Left lung (tissue), 10 donors: ENCODE results near the gene TMEM233. TPM values are rescaled to one million over a fixed set of nuclear protein-coding genes. Genes with fewer than 3 reads are reported as not detected.

Source experiments
- ATAC-seq: fragments of 200-7000 bp; cut with Tn5 transposase; one replicate; pipeline ENCODE4 v1.9.1; 2020; ENCODE audit warnings: moderate library complexity
- DNase-seq, 4 donors: peaks; one replicate each; pipeline ENCODE4 v3.0.0-alpha.2; 2013 to 2020
- H3K27ac ChIP-seq, 2 donors: fragments of 200-600 bp; sonication (generic) in 1 of 2; one replicate each; pipeline versions ENCODE4 v1.5.0 to v1.8.0; 2020 to 2021
- H3K27me3 ChIP-seq, 2 donors: fragments of 200-600 bp; sonication (generic) in 1 of 2; one replicate each; pipeline versions ENCODE4 v1.5.0 to v1.8.0; 2020 to 2021
- H3K36me3 ChIP-seq, 2 donors: fragments of 200-600 bp; sonication (generic) in 1 of 2; one replicate each; pipeline versions ENCODE4 v1.5.0 to v1.8.0; 2020 to 2021
- H3K4me1 ChIP-seq, 2 donors: fragments of 200-600 bp; one replicate each; pipeline ENCODE4 v1.8.0; 2021
- H3K4me3 ChIP-seq, 2 donors: fragments of 200-600 bp; sonication (generic) in 1 of 2; one replicate each; pipeline versions ENCODE4 v1.5.0 to v1.8.0; 2020 to 2021; ENCODE audit warnings: mild to moderate bottlenecking in 1 of 2
- H3K9me3 ChIP-seq, 2 donors: fragments of 200-600 bp; sonication (generic) in 1 of 2; one replicate each; pipeline versions ENCODE4 v1.5.0 to v1.8.0; 2020 to 2021
- intact Hi-C, 2 donors: fragments of 100-400 bp; cut with DNase I; formaldehyde crosslinking; loops; one replicate each; pipeline versions ENCODE4 v1.11.2 to v1.14.2; 2022
- polyA plus RNA-seq, 6 donors: library from polyadenylated mRNA; unstranded; fragments of 120-200 nt; gene quantifications; one replicate each; pipeline ENCODE4 v1.2.1, GENCODE V29; 2013; ENCODE audit not compliant: insufficient read length in 6 of 6
- total RNA-seq, 2 donors: library from RNA; stranded (reverse); fragmentation: NEBNext Ultra II Directional; extraction: Animal tissue kit (Norgen Biotek cat#: 25700); gene quantifications; one replicate each; pipeline ENCODE4 v1.2.1, GENCODE V29; 2021
- TF ChIP-seq, protein P1 (sequence below), 2 donors: fragments of 200-600 bp; sonication (generic) in 1 of 2; IDR thresholded peaks; one replicate each; pipeline versions ENCODE4 v1.5.0 to v1.8.0; 2021; ENCODE audit warnings: antibody characterized with exemption in 2 of 2
- donor health status: DM: no; HTN: yes; CAD: no.
- donor health status: DM: no; HTN: no; CAD: no.

The TMEM233 gene
- total and polyA plus RNA-seq, 8 donors: 0.79 to 2.7 (median 1.5) TPM

DNA sequence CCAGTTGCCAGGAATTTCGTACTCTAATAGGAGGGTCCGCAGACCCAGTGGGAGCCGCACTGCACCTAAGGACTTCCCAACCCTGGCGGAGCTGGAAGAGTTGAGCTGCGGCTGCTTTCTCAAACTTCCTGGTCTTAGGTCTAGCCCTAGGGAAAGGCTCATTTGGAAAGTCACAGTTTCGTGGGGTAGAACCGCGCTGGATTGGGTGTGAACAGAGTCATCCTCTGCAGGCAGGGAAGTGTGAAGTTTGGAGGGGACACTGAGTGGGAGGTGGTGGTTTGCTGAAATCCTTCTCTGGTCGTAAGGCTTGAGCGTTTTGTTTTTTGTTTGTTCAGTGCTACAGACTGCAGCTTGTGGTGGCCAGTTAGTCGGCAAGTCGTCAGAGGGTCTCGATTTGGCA is 93.2 kb downstream of the TMEM233 start:
- no peak overlapping the region for H3K4me3 ChIP-seq
- intact Hi-C loops: no loop called here
- H3K9me3 ChIP-seq: no peaks in the 10 kb centered on the region
- TF ChIP-seq, protein P1, sequence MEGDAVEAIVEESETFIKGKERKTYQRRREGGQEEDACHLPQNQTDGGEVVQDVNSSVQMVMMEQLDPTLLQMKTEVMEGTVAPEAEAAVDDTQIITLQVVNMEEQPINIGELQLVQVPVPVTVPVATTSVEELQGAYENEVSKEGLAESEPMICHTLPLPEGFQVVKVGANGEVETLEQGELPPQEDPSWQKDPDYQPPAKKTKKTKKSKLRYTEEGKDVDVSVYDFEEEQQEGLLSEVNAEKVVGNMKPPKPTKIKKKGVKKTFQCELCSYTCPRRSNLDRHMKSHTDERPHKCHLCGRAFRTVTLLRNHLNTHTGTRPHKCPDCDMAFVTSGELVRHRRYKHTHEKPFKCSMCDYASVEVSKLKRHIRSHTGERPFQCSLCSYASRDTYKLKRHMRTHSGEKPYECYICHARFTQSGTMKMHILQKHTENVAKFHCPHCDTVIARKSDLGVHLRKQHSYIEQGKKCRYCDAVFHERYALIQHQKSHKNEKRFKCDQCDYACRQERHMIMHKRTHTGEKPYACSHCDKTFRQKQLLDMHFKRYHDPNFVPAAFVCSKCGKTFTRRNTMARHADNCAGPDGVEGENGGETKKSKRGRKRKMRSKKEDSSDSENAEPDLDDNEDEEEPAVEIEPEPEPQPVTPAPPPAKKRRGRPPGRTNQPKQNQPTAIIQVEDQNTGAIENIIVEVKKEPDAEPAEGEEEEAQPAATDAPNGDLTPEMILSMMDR (IDR thresholded peaks at IDR 0.05): no peak
- no peaks in the 10 kb centered on the region for H3K27me3 ChIP-seq
- ATAC-seq (no peak), DNase-seq (no peak)
- H3K4me1 ChIP-seq: peaks cover 0 to 7% of the 10 kb centered on the region in 2 donors
- no peak overlapping the region for H3K27ac ChIP-seq
- peaks cover 0 to 25% of the 10 kb centered on the region in 2 donors for H3K36me3 ChIP-seq

DNA sequence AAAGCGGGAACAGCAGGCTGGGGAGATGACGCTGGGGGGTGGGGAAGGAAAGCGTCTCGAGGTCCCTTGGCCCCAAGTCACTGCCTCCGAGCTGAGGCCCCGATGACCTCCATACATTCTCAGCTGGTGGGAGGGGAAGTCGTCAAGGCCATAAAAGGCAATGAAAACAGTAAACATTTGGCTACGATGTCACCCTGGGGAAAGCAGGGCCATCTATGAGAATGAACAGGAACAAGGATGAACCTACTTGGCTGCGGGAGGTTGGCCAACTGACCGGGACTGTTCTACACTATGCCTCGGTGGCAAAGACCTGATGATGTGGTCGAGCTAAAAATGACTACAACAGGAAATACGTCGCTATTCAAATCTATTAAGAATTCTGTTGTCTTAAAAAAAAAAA is 93.8 kb downstream of the TMEM233 start:
- peaks cover 0 to 19% of the 10 kb centered on the region in 2 donors for H3K36me3 ChIP-seq
- H3K27ac ChIP-seq: no peak overlapping the region
- H3K4me3 ChIP-seq: no peak overlapping the region
- DNase-seq (no peak), ATAC-seq (no peak)
- TF ChIP-seq, protein P1 (IDR thresholded peaks at IDR 0.05): no peak
- H3K4me1 ChIP-seq: peaks cover 2 to 5% of the 10 kb centered on the region in 2 donors
- intact Hi-C loops: no loop called here
- H3K27me3 ChIP-seq: no peaks in the 10 kb centered on the region
- no peaks in the 10 kb centered on the region for H3K9me3 ChIP-seq

DNA sequence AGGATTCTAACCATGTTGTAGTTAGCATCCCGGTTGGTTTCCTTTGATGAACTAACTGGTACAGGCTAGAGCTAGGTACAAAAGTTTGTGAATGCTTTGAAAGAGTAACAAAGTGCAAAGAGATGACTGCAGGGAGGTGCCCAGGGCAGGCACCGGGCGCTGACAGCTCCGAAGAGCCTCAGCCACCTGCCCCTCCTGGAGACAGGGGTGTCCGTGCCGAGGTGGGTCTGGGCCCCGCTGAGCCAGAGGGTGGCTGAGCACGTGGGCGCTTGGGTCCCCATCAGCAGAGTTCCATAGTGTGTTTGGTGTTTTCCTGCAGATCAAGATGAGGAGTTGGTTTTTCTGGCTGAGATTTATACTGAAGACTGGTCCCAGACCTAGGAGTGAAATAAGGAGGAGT is 94.3 kb downstream of the TMEM233 start:
- DNase-seq: no peak
- H3K4me3 ChIP-seq: no peak overlapping the region
- H3K27ac ChIP-seq: no peak overlapping the region
- H3K9me3 ChIP-seq: no peaks in the 10 kb centered on the region
- intact Hi-C loops: no loop called here
- no peaks in the 10 kb centered on the region for H3K27me3 ChIP-seq
- TF ChIP-seq, protein P1 (IDR thresholded peaks at IDR 0.05): no peak
- ATAC-seq: no peak
- H3K4me1 ChIP-seq: peaks cover 7% of the 10 kb centered on the region in 2 donors
- H3K36me3 ChIP-seq: peaks cover 0 to 17% of the 10 kb centered on the region in 2 donors

DNA sequence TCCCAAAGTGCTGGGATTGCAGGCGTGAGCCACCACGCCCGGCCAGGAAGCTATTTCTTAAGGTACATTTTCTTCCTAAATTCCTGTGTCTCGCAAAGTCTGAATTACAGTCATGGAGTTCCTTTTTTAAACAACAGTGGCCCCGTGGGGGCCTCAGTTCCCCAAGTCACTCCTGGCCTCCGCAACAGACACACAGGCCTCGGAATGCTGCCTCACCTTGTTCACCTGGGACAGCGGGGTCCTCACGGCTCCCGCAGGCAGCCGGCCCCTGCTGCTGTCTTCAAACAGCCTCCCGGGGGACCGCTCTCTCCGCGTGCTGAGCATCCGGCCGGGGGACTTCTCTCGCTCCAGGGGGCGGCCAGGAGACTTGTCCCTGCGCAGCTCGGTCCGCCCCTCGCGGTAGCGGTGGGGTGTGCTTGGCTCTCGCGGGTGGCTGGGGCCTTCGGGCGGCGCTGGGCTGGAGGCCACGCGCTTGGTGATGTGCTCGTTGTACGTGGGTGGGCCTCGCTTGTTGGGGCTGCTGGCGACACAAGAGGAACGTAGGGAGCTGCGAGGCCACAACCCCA is 96.4 kb downstream of the TMEM233 start:
- Histone ChIP-seq H3K4me3 (no peak overlapping the region), H3K27ac (no peak overlapping the region), H3K4me1 (peaks cover 10 to 14% of the 10 kb centered on the region in 2 donors), H3K9me3 (no peaks in the 10 kb centered on the region), H3K27me3 (no peaks in the 10 kb centered on the region), H3K36me3 (peaks cover 0 to 17% of the 10 kb centered on the region in 2 donors)
- intact Hi-C loops: no loop called here
- no peak for DNase-seq
- TF ChIP-seq, protein P1 (IDR thresholded peaks at IDR 0.05): no peak
- ATAC-seq: no peak

DNA sequence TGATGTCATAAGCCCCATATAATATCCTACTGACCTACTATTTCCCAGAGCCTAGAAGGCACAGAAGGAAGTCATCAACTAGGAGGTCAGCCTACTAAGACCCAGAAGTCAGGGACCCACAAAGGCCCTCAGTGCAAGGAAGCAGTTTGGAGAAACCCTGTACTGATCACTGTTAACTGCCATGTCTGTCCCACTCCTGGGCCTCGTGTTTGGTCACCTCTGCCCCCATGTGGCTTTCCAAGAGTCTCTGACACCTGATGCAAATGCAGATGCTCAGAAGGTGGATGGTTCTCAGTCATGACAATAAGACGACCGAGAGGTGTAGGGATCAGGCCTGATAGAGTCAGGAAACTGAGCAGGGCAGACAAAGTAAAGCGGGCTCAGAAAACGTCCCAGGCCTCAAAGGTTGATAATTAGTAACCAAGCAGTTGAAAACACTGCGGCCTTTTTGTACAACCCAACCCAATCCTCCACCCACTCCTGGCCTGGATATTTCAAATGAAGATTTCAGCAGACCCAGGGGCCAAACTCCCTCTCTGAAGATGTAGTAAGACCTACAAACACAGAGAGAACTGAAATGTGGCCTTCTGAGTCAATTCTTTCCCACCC is 97.7 kb downstream of the TMEM233 start:
- peaks cover 10 to 14% of the 10 kb centered on the region in 2 donors for H3K4me1 ChIP-seq
- H3K27ac ChIP-seq: no peak overlapping the region
- H3K9me3 ChIP-seq: no peaks in the 10 kb centered on the region
- no peak overlapping the region for H3K4me3 ChIP-seq
- no peak for ATAC-seq
- TF ChIP-seq, protein P1 (IDR thresholded peaks at IDR 0.05): no peak
- peaks cover 0 to 17% of the 10 kb centered on the region in 2 donors for H3K36me3 ChIP-seq
- no peaks in the 10 kb centered on the region for H3K27me3 ChIP-seq
- intact Hi-C loops: no loop called here
- DNase-seq: no peak
